Measurements from ENCODE around the gene PTGDS.

Gene PTGDS

DNA sequence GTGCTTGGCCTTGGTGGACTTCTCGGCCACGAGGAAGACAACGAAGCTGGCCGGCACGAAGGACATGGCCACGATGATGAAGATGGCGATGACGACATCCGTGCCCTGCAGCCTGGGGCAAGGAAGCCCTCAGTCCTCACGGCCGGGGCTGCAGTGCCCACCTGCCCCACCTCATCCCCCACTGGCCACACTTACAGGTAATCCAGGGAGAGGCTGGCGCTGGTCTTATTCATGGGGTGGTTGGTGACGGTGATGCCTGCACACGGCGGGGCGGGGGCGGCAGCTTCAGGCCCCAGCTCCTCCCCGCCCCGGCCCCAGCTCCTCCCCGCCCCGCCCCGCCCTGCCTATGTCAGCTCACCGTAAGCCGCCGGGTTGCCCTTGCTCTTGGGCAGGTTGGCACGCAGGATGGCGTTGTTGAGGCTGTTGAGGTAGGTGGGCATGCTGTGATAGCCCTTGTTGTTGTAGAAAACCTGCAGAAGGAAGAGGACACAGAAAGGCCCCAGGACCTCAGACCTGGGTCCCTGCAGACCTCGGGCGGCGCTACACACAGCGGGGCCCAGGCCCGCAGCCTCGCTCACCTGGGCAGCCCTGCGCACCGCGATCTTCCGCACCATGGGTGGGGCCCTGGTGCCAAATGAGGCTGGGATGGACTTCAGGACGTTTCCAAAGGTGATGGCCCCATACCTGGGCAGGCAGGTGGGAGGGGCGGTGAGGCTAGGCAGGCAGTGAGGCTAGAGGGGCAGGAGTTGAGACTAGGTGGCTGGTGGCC lies 34.8 kb downstream of the PTGDS start:
- DNase-seq: no peak

DNA sequence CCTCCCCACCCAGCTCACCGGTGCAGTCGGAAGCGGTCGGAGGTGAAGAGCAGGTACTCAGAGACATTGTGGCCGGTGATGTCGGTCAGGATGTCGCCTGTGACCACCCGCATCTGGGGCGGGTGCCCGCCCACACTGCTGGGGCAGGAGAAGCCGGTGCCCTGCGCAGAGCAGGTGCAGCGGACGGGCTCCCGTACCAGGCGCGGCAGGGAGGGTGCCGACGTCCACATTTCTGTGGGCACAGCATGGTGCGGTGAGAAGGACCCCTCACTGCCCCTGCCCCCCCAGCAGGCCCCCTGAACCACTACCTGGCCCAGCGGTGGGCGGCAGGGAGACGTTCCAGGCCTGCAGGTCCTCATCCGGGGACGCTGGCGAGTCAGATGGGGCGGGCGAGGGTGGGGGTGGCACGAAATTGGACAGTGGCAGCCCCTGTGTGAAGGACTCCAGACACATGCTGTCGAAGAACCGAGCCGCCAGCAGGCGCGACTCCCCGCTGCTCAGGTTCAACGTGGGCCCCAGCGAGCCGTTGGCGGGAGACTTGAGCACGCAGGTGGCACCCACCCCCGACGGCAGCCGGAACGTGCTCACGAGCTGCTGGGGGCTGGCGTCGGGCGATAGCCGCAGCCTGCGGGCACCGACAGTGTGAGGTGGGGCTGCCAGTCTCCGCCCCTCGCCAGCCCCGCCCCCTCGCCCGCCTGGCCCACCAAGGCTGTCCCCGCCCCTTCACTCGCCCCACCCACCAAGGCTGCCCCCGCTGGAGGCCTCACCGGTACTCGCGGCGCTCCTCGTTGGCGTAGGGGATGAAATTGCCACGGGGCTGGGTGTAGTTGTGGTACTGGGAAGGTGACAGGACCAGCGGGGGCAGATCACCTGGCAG lies 35.6 kb downstream of the PTGDS start:
- no peak for DNase-seq

DNA sequence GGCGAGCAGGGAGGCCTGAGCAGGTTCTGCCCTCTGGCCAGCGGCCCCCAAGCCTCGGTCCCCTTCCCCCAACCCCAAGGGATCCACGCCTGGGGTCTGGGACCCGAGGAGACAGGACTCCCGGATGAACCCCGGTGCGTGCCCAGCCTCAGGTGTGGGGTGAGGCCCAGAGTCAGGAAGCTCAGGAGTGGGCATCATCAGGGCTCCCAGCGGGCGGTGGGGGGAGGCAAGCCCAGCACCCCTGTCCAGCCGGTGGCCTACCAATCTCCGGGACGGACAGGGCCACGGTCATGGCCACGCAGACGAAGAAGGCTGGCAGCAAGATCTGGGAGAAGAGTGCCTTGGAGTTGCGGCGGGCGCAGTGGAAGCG lies 36.3 kb downstream of the PTGDS start:
- DNase-seq: no peak

DNA sequence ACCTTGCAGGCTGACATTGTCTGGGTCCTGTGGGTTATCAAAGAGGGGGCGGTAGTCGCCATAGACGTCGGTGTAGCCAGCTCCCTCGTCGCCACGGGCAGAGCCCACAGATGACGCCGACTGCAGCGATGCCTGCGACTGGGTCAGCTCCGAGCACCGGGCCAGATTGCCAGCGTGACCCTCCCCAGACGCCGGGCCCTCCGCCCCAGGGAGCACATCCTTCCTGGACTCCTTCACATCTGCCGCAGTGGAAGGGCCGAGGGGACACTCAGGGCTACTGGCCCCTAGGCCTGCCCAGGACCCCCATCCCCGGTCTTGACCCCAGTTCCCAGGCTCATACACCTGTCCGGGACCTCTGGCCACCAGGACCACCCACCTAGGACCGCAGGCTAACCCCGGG lies 36.9 kb downstream of the PTGDS start:
- no peak for DNase-seq

DNA sequence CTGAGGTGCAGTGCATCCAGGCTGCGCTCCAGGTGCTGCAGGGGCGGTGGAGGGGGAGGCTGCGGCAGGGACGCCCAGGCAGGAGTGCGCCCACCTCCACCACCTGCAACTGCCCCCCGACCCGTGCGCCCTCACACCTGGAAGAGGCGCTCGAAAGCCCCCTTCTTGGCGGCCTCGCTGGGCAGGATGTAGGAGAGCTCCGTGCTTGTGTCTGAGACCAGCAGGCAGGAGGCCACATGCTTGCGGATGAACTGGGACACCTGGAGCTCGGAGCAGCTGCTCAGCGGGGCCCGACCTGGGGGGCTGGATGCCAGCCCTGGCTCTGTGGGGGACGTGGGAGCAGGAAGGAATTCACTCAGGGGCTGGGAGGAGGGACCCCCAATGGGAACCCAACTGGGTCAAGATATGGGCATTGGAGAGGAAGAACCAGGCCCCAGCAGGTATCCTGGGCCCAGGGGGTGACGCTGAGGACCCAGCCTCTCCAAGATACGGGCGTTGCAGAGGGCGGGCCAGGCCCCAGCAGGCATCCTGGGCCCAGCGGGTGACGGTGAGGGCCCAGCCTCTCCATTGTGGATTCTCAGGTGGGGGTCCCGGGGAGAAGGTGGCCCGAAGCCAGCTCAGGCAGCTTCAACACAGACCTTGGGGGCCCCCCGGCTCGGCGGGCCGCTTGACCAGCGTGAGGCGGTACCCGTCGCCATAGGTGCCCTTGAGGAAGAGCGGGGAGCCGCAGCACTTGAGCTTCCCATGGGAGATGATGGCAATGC lies 37.7 kb downstream of the PTGDS start:
- no peak for DNase-seq

DNA sequence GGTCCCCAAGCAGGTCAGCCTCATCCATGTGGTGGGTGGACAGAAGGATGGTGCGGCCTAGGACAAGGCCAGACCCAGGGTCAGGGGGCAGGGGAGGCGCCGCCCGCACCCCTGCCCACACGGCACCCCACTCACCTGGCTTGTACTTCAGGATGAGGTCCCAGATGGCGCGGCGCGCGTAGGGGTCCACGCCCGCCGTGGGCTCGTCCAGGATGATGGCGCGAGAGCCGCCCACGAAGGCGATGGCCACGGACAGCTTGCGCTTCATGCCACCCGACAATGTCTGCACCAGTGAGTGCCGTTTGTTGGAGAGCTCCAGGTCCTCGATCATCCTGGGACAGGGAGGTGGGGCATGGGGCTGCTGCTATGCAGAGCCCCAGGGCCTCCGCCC lies 38.2 kb downstream of the PTGDS start:
- DNase-seq: no peak

DNA sequence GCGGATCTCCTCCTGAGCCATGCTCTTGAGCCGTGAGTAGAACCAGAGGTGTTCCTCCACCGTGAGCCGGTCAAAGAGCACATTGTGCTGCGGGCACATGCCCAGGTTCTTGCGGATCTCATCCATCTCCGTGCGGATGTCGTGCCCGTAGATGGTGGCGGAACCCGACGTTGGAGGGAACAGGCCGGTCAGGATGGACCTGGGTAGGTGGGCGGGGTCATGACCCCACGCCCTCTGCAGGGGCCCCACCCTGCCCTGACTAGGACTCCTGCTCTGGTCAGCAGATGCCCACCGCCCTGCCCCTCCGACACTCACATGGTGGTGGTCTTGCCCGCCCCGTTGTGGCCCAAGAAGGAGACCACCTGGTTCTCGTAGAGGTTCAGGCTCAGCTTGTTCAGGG lies 38.7 kb downstream of the PTGDS start:
- no peak for DNase-seq

DNA sequence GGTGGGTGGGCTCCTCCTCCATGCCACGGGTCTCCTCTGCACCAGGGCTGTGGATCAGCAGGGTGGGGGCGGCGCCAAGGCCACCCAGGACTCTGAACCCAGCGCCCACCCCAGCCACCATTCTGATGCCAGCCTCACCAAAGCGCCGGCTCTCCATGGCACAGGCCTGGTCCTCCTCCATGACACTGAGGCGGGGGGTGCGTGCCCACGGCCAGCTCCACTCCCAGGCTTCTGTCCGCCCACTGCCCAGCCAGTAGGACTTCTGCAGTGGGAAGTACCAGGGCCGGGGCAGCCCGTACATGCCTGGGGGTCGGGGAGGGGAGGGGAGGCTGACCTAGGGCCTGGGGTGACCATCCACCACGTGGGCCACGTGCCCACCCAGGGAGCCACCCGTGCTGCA lies 39.1 kb downstream of the PTGDS start:
- no peak for DNase-seq

DNA sequence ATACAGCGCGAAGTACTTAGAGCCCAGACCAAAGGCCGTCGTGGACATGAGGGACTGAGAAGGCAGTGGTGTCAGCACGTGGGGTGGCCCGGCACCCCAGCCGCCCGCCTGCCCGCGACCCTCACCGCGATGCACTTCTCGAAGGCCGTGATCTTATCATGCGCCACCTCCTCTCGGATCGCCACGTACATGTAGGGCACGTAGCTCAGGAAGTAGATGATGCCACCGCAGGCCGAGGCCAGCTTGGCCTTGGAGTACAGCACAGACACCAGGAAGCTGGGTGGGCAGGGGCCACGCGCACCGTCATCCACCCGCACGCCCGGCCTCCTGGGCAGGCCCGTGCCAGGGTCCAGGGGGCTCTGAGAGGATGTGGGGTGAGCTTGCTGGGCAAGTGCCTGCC lies 39.8 kb downstream of the PTGDS start:
- DNase-seq: no peak

DNA sequence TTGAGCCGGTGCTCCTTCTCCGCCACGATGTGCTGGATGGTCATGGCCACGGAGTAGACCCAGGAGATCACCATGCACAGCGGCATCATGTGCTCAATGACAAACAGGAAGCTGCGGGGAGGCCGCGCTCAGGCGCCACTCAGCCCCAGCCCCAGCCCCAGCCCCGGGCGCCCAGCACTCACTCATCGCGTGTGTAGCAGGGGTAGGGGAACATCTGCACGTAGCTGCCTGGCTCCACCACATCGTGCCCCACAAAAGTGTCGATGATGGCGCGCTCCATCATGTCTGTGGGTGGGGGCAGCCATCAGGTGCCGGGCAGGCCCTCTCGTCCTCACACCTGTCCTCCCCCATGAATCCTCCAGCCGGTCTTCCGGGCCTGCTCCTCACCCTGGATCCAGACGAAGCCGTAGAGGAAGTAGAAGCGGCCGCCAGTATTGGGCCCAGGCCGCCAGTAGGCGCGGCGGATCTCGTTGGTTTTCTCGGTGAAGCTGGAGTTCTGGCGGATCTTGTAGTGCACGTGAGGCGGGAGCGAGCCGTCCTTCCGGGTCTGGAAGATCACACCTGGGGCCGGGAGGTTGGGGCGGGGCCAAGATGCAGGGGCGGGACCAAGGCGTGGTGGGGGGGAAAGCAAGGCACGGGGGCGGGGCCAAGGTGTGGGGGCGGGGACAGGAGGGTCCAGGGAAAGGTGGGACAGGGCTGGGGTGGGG lies 40.6 kb downstream of the PTGDS start:
- DNase-seq: no peak

DNA sequence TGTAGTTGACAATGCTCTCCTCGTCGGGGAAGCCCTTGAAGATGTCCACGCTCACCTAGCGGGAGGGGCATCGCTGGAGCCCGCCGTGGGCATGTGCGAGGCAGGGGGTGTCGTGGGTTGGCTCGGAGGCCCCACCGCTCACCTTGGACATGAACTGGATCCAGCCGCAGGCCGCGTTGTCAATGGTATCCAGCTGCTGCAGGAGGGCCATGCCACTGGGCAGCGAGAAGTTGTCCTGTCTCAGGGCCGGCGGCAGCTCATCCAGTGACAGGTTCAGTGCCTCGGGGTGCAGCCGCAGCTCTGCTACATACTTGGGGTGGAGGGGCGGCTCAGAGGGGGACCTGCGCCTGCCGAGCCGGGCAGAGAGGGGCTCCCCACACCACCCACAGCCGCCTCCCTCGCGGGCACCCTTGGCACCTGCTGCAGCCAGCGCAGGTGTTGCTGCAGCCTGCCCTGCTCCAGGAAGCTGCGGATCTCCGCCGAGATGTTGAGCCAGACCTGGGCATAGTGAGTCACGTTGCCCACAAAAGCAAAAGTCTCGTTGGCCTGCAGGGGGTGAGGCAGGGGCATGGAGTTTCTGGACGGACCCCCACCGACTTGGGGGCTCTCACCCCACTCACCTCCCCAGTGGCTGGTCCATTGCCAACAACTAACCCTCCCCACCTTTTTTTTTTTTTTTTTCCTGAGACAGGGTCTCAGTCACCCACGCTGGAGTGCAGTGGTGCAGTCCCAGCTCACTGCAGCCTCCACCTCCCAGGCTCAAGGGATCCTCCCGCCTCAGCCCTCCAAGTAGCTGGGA lies 41.7 kb downstream of the PTGDS start:
- DNase-seq: no peak

DNA sequence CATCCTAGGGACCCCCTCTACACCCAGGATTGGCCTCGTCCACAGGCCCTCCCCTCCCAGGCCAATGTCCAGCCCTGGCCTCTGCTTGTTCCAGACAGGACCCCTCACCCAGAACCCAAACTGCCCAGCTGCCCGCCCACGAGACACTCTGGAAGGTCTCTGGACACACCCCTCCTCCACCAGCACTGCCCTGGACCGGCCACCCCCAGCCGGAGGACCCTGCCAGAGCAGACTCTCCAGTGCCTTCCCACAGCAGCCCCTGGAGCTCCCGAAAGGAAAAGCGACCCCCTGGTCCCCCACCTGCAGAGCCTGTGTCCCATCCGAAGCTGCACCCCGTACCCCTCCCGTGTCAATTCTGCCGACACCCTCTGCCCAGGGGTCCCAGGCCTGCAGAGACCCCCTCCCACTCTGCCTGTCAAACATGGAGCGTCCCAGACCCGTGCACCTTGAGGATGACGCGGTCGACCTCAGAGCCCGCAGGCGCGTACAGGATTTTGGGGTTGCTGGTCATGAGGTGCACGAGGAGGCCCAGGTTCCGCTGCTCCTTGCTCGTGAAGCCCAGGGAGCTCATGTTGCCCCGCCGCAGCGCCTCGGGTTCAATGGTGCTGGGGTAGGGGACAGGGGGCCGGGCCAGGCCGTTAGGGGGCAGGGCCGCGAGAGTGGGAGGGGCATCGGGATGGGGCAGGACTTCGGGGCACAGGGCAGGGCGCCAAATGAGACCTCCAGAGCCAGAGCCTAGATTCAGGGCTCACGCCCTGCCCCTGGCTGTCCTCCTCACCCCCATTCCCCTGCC lies 42.8 kb downstream of the PTGDS start:
- no peak for DNase-seq

DNA sequence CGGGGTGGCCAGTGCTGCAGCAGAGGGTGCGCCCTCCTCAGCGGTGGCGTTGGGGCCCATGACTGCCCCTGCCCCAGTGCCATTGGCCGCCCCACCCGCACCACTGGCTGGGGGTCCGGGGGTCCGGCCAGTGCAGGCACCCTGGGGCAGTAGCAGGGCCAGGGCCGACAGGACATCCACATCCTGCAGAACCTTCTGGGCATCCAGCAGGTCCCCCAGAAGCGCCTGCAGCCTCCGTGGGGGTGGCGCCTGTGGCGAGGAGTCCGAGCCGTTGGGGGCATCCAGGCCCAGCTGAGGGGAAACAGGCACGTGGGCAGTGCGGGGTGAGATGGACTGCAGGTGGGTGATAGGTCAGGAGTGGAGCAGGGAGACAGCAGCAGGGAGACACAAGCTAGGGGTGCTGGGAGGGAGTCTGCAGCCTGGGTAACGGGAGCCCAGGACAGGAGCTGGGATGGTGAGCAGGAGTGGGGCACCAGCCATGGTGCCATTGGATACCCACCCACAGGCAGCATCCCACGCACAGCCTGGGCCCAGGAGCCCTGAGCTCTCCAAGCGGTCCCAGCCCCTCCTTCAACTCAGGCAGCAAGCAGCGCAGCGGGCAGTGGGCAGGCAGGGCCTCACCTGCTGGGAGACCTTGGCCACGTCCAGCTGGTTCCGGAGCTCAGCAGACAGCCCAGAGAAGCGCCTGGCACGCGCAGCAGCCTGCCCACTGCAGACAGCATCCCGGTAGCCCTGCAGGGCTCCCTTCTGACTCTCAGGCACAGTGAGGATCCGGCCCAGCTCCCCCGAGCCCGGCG lies 43.7 kb downstream of the PTGDS start:
- DNase-seq: no peak

DNA sequence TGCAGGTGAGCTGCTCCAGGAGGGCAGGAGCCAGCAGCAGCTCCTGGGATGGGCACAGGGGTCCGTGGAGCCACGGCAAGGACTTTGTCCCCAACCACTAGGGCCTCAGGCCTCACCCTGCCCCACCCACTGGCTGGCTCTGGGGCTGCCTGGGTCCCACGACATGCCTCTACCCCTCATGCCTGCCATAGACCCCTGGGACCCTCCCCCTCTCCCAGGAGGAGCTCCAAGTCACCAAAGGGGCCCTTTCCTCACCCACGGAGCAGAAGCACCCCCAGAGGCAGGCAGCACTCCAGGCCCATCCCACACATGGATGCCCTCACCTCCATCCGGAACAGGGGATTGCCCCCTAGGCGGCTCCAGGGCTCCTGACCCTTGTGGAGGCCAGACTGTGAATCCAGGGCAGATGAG lies 44.3 kb downstream of the PTGDS start:
- no peak for DNase-seq

DNA sequence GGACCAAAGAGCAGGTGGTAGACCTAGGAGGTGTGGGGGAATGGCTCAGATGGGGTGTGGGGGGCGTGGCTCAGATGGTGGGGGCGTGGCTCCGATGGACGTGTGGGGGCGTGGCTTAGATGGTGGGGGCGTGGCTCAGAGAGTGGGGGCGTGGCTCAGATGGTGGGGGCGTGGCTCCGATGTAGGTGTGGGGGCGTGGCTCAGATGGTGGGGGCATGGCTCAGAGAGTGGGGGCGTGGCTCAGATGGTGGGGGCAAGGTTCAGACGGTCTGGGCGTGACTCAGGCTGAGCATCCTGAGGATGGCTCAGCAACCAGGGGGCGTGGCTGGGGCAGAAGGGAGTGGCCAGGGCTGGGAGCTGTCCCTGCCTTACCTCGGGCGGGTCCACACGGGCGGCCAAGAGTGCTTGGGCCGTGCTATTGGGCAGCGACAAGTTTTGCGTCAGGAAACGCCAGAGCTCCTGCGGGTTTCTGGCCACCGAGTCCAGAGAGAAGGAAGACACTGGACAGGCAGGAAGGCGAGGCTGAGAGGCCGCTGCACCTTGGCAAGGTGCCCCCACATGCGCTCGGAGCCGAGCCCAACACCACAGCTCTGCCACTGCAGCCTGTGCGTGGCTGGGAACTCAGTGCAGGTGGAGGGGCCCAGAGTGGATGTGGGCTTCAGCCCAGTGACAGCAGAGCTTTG lies 44.8 kb downstream of the PTGDS start:
- DNase-seq: peak; percentile 87

DNA sequence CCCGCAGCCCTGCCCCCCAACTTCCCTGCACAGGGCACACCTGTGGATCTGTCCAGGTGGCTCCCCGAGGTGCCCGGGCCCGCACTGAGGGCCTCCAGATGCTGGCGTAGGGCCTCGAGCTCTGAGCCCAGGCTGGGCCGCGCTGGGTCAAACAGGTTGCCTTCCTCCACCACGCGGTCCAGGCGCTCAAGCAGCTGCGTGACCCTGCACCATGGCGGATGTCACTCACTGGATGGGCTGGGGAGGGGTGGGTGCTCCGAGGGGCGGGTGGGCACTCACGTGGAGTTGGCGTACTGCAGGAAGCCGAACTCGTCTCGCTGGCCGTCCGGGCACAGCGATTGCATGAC lies 45.3 kb downstream of the PTGDS start:
- DNase-seq: no peak

DNA sequence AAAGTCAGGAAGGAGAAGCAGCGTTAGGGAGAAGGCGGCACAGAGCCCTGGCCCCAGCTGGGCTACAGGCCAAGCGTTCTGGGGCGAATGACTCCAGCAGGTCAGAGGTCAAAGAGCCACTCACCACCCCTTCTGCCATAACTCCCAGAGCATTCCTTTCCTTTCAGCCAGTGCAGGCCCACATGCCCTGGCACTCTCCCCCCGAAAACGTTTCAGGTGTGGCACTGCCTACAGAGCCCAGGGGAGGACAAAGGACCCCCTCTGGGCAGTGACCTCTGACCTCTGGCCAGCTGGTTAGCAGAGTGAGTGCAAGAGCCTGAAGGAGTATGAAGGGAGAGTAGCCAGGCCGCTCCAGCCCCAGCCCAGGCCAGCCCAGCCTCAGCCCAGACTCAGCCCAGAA lies 45.9 kb downstream of the PTGDS start:
- no peak for DNase-seq

DNA sequence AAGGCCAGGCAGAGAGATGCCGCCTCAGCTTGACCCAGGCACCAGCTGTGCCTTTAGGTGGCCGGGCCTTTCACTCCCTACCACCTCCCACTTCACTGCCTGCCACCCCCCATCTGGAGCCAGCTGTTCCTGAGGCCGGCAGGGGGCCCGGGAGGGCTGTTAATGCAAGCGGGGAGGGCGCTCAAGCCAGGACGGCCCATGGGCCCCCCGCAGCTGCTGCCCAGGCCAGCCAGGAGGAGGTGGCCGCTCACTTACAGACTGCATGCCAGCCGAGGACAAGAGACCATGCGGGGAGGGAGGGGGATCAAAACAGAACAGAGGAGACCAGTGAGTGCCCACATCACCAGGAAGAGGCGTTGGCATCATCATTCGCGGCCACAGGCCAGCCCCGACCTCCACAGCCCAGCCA lies 46.3 kb downstream of the PTGDS start:
- DNase-seq: no peak

DNA sequence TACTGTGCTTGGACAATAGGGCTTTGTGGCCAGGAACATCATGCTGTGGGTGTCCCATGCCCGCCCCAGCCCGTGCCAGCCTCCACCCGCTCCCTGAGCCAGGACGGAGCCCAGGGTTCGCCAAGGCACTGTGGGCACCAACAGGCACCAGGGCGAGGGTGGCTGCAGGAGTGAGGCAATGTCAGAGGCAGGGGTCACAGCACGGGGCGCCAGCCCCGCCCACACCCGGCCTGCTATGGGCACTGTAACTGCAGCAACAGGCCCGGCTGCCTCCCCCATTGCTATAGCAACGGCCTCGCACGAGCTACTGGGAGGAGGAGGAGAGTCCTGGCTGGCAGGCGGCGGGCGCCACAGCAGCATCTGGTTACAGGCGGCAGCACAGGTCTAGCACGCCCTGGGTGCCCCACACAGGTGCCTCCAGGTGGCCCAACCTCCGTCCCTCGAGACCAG lies 48.2 kb downstream of the PTGDS start:
- DNase-seq: no peak

DNA sequence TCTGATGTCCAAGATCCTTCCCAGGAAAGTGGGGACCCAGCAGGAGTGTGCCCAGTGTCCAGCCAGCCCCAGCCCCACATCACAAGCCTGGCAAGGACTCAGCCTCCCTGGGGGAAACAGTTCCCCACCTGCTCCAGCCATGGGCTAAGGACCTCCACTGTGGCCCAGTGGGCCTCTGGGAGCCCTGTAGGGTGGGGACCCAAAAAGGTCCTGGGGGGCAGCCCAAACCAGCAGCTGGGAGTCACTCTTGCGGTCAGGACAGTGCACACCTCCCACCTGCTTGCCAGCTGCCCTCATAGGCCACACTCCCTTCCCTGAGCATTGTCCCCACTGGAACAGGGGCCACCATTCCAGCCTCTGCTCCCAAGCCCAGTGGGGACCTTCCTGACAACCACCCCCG lies 49.1 kb downstream of the PTGDS start:
- DNase-seq: no peak
